Measurements from ENCODE around the gene ANKRD63. TPM values are rescaled to one million over a fixed set of nuclear protein-coding genes. Genes with fewer than 3 reads are reported as not detected.

Gene ANKRD63
- total RNA-seq, 1 experiment from 2014 or later = 0.46 TPM

DNA sequence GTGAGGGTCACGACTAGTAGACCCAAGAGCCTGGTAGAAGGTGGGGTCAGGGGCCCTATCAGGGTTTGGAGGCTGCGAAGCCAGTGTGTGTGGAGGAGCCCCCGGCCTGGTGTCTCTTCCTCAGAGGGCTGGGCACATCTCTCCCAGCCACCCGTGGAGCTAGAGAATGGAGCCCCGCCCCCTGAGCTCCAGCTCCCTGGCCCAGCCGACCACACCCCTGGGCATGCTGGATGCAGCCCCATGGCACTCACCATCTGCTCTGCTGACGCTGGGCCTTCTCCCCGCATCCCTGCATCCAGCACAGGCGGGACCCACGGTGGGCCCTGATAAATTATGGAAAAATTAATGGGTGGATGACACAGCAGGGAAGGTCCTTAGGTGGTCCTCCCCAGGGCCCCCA, 17.5 kb downstream of the ANKRD63 start:
- WGBS (ENCODE audit: extremely low coverage, insufficient read length, low lambda C conversion rate) = no CpG with 5 or more reads among the region's 10 CpGs

More for the DNA sequence above, 17.5 kb downstream of the ANKRD63 start:
- Histone ChIP-seq H3K9me3 (ENCODE audit: control insufficient read depth, low read depth, low read length) (no peaks in the 10 kb centered on the region), H2AK5ac (ENCODE audit: insufficient read length, low read length) (no peak overlapping the region), H4K8ac (replicated peaks; ENCODE audit: insufficient read length, low read depth, low read length) (no peak overlapping the region), H4K91ac (ENCODE audit: insufficient read length, low read depth, low read length) (no peak overlapping the region), H2BK5ac (ENCODE audit: insufficient read length, low read length) (no peak overlapping the region), H3K18ac (ENCODE audit: insufficient read length, low read depth, low read length) (no peak overlapping the region), H3K4me1 (ENCODE audit: insufficient read depth, low read length) (no peaks in the 10 kb centered on the region), H3K23ac (ENCODE audit: insufficient read length, low read depth, low read length) (no peak overlapping the region), H3K9ac (ENCODE audit: extremely low read depth, insufficient read length, low read length) (no peak overlapping the region), H3K4ac (ENCODE audit: low read depth, low read length) (no peak overlapping the region), H3K27ac (ENCODE audit: insufficient read length, low read depth, low read length) (no peak overlapping the region), H3K79me2 (ENCODE audit: insufficient read depth, low read length) (no peaks in the 10 kb centered on the region), H3K14ac (ENCODE audit: insufficient read depth, low read length) (no peak overlapping the region), H2BK15ac (ENCODE audit: low read depth, low read length) (no peak overlapping the region), H4K5ac (ENCODE audit: insufficient read length, low read depth, low read length) (no peak overlapping the region), H3K4me2 (ENCODE audit: insufficient read depth, insufficient read length, low read length) (no peak overlapping the region), H3K23me2 (ENCODE audit: insufficient read length, low read depth, low read length, poor library complexity, severe bottlenecking) (no peaks in the 10 kb centered on the region), H3K56ac (ENCODE audit: insufficient read length, low read depth, low read length) (no peak overlapping the region), H2BK20ac (ENCODE audit: low read depth, low read length, poor library complexity, severe bottlenecking) (no peak overlapping the region), H3K27me3 (ENCODE audit: insufficient read depth, low read length) (no peaks in the 10 kb centered on the region), H3T11ph (ENCODE audit: low read length) (no peak overlapping the region), H2BK120ac (ENCODE audit: low read depth, low read length, poor library complexity, severe bottlenecking) (no peak overlapping the region), H2BK12ac (ENCODE audit: insufficient read length, low read depth, low read length) (no peak overlapping the region), H4K20me1 (ENCODE audit: control insufficient read depth, insufficient read depth, insufficient read length) (no peaks in the 10 kb centered on the region), H2AFZ (ENCODE audit: low read length) (no peak overlapping the region), H3K79me1 (ENCODE audit: insufficient read depth, low read depth, low read length, poor library complexity, severe bottlenecking) (no peaks in the 10 kb centered on the region)
- H3K36me3 Mint-ChIP-seq (ENCODE audit: insufficient read depth in 1 of 3, low read depth in 3 of 3) = no peaks in the 10 kb centered on the region; a peak in 2 of 7 replicates
- TF ChIP-seq, protein P1, sequence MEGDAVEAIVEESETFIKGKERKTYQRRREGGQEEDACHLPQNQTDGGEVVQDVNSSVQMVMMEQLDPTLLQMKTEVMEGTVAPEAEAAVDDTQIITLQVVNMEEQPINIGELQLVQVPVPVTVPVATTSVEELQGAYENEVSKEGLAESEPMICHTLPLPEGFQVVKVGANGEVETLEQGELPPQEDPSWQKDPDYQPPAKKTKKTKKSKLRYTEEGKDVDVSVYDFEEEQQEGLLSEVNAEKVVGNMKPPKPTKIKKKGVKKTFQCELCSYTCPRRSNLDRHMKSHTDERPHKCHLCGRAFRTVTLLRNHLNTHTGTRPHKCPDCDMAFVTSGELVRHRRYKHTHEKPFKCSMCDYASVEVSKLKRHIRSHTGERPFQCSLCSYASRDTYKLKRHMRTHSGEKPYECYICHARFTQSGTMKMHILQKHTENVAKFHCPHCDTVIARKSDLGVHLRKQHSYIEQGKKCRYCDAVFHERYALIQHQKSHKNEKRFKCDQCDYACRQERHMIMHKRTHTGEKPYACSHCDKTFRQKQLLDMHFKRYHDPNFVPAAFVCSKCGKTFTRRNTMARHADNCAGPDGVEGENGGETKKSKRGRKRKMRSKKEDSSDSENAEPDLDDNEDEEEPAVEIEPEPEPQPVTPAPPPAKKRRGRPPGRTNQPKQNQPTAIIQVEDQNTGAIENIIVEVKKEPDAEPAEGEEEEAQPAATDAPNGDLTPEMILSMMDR (conservative IDR thresholded peaks at IDR 0.05) = no peak
- no peak overlapping the region for H3K4me3 Mint-ChIP-seq
- no peak overlapping the region for H3K27ac Mint-ChIP-seq
- H3K27me3 Mint-ChIP-seq (ENCODE audit: low read depth) = no peaks in the 10 kb centered on the region; the same call in 1 of the 2 replicates
- no peak for DNase-seq
- H3K9me3 Mint-ChIP-seq = no peaks in the 10 kb centered on the region; a peak in 1 of 5 replicates
- peaks cover 15 to 31% of the 10 kb centered on the region in 2 experiments for H3K4me1 Mint-ChIP-seq
